Fibroblast of lung (primary cell): Measurements from ENCODE around the gene TSHZ3.

Experiments
- EZH2 ChIP-seq: IDR thresholded peaks from 2 replicates; pipeline ENCODE4 v1.5.1; 2012; ENCODE audit warnings: low read length, control low read depth, mild to moderate bottlenecking; ENCODE audit errors: missing control alignments
- TF ChIP-seq, protein P1 (sequence below), 2 donors: IDR thresholded peaks in 1 of 2; conservative IDR thresholded peaks in 1 of 2; 1 replicate in 1 of 2; 2 replicates in 1 of 2; pipeline ENCODE4 v1.5.1; 2011 to 2012; ENCODE audit warnings: low read length in 2 of 2, control low read depth in 1 of 2, inconsistent platforms in 1 of 2, low read depth in 1 of 2, mild to moderate bottlenecking in 1 of 2

DNA sequence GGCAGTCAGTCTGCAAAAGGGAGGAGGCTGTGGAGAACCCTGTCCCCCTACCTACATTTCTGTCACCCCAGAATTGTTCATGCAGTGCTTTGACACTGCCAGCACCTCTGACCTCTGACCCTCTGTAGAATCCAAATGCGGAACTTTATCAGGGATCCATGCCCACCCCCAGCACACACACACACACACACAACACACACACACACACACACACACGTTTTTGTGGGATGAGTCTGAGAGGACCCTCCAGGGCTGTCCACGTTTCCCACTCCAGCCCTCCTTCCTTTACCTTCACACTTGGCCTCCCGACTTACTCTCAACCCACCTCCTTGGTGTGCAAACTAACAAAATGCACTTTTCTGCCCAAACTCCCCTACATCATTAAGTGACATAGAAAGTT lies 42.3 kb upstream of the TSHZ3 start:
- TF ChIP-seq, protein P1, sequence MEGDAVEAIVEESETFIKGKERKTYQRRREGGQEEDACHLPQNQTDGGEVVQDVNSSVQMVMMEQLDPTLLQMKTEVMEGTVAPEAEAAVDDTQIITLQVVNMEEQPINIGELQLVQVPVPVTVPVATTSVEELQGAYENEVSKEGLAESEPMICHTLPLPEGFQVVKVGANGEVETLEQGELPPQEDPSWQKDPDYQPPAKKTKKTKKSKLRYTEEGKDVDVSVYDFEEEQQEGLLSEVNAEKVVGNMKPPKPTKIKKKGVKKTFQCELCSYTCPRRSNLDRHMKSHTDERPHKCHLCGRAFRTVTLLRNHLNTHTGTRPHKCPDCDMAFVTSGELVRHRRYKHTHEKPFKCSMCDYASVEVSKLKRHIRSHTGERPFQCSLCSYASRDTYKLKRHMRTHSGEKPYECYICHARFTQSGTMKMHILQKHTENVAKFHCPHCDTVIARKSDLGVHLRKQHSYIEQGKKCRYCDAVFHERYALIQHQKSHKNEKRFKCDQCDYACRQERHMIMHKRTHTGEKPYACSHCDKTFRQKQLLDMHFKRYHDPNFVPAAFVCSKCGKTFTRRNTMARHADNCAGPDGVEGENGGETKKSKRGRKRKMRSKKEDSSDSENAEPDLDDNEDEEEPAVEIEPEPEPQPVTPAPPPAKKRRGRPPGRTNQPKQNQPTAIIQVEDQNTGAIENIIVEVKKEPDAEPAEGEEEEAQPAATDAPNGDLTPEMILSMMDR (conservative IDR thresholded peaks at IDR 0.05 in 1 of 2, IDR thresholded peaks at IDR 0.05 in 1 of 2; ENCODE audit: low read depth in 1 of 2, low read length in 2 of 2), result no peak
- no peak for TF ChIP-seq EZH2
